Measurements from ENCODE around the gene SPATA25.

The SPATA25 gene

DNA sequence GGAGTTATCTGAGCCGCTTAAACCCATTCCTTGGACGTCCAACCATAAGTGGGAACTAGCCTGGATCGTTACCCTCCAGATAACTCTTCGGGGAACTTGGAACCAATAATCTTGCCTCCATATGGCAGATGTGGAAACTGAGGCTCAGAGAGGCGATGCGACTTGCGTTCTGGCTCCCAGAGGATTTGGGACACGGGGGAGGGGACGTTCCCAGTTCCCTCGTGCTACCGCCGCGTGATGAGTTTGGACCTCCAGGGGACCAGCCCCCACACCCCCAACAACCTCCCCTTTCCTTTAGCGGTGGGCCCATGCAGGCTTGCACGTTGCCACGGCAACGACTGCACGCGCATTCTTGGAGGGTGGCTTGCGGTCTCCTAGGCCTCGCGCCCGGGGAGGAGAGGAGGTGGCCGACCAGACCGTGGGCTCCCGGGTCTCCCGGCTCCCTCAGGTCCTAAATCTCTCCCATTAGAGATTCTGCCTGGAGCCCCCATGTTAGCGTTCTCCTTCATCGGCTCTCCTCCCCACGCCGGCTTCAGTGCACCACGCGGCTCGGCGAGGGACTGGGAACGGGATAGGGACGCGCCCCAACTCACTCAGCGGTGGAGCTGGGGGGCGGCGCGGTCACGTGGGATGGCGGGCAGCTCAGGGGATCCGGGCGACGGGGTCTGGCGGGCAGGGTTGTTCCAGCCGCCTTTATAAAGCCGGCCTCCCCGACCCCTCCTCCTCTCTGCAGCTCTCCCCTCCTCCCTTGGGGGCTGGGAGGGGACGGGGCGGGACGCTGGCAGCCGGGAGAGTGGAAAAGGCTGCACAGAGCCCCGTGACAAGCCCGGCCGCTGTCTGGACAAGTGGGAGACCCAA, 24.3 kb upstream of the SPATA25 start, which contains the start of gene PLTP:
PLTP (minus strand) TSS at position 670 of the 858 bp plus-strand sequence. CDS start 703 bp downstream, outside the sequence.
- Histone ChIP-seq H3K4me2 (ENCODE audit: low read depth, low read length, poor library complexity, severe bottlenecking) (peak within 1 kb of the TSS; percentile 41), H3K9me3 (ENCODE audit: insufficient read depth, low read length) (no peaks in the 10 kb centered on the region), H3K4me3 (ENCODE audit: insufficient read depth, low read length, poor library complexity, severe bottlenecking) (no peak within 1 kb of the TSS), H3K9ac (ENCODE audit: low read length) (no peak within 1 kb of the TSS), H3K27ac (ENCODE audit: low read depth, low read length) (no peak within 1 kb of the TSS), H3F3A (ENCODE audit: insufficient read depth) (no peaks in the 10 kb centered on the region), H2AFZ (ENCODE audit: low read depth, low read length, severe bottlenecking) (peak within 1 kb of the TSS; percentile 56), H3K9me2 (replicated peaks; ENCODE audit: insufficient read depth, low read length) (no peaks in the 10 kb centered on the region), H3K27me3 (ENCODE audit: low read length) (no peaks in the 10 kb centered on the region), H4K20me1 (ENCODE audit: low read depth, low read length) (no peaks in the 10 kb centered on the region), H3K79me2 (ENCODE audit: insufficient read depth, low read length) (no peaks in the 10 kb centered on the region), H3K36me3 (ENCODE audit: low read length) (no peaks in the 10 kb centered on the region)
- TF ChIP-seq CTCF (IDR thresholded peaks at IDR 0.05; ENCODE audit: insufficient read depth, low read length, poor library complexity, severe bottlenecking) (no peak), EZH2phosphoT487 (conservative IDR thresholded peaks at IDR 0.05; ENCODE audit: low read length) (no peak)

GRCh38 chr20:45910670-45911485, 23.5 kb upstream of the SPATA25 start:
- Histone ChIP-seq H3K79me2 (ENCODE audit: insufficient read depth, low read length) (no peaks in the 10 kb centered on the region), H2AFZ (ENCODE audit: low read depth, low read length, severe bottlenecking) (peak overlapping the region; percentile 83), H3K4me2 (ENCODE audit: low read depth, low read length, poor library complexity, severe bottlenecking) (peak overlapping the region; percentile 41), H3K9me3 (ENCODE audit: insufficient read depth, low read length) (no peaks in the 10 kb centered on the region), H3F3A (ENCODE audit: insufficient read depth) (no peaks in the 10 kb centered on the region), H3K27me3 (ENCODE audit: low read length) (no peaks in the 10 kb centered on the region), H3K9me2 (replicated peaks; ENCODE audit: insufficient read depth, low read length) (no peaks in the 10 kb centered on the region), H3K27ac (ENCODE audit: low read depth, low read length) (no peak overlapping the region), H3K36me3 (ENCODE audit: low read length) (no peaks in the 10 kb centered on the region), H4K20me1 (ENCODE audit: low read depth, low read length) (no peaks in the 10 kb centered on the region), H3K9ac (ENCODE audit: low read length) (no peak overlapping the region), H3K4me3 (ENCODE audit: insufficient read depth, low read length, poor library complexity, severe bottlenecking) (peak overlapping the region; percentile 22)
- TF ChIP-seq CTCF (IDR thresholded peaks at IDR 0.05; ENCODE audit: insufficient read depth, low read length, poor library complexity, severe bottlenecking) (no peak), EZH2phosphoT487 (conservative IDR thresholded peaks at IDR 0.05; ENCODE audit: low read length) (no peak)

DNA sequence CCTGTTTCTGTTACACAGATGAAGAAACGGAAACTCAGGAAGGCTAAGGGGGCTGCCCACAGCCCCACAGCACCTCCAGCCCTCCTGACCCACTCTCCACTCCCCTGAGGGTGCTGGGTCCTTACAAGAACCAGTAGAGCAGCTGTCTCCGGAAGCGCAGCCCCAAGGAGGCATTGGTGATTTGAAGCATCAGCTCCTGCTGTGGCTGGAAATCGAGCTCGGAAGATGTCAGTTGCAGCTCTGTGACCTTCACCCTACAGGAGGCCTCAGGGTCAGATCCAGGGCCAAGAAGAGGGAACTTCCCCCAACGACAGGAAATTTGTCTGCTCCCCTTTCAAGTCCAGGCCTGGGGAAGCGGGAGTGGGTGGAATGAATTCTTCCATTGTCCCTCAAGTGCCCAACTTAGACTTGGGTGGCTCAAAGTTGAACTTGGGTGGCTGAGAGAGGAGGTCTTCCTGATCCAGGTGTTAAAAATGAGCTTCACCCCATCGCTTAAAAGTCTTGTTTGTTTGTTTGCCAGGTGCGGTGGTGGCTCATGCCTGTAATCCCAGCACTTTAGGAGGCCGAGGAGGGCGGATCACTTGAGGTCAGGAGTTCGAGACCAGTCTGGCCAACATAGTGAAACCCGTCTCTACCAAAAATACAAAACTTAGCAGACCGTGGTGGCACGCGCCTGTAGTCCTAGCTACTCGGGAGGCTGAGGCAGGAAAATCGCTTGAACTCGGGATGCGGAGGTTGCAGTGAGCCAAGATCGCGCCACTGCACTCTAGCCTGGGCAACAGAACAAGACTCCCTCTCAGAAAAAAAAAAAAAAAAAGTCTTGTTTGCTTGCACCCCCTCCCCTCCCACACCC, 22.6 kb upstream of the SPATA25 start:
- no peak overlapping the region for H3K27ac ChIP-seq (ENCODE audit: low read depth, low read length)
- peak overlapping the region; percentile 83 for H2AFZ ChIP-seq (ENCODE audit: low read depth, low read length, severe bottlenecking)

More for the DNA sequence above, 22.6 kb upstream of the SPATA25 start:
- no peaks in the 10 kb centered on the region for H3K79me2 ChIP-seq (ENCODE audit: insufficient read depth, low read length)
- peak overlapping the region; percentile 41 for H3K4me2 ChIP-seq (ENCODE audit: low read depth, low read length, poor library complexity, severe bottlenecking)
- no peak for TF ChIP-seq CTCF (IDR thresholded peaks at IDR 0.05; ENCODE audit: insufficient read depth, low read length, poor library complexity, severe bottlenecking)
- no peak for TF ChIP-seq EZH2phosphoT487 (conservative IDR thresholded peaks at IDR 0.05; ENCODE audit: low read length)
- no peaks in the 10 kb centered on the region for H4K20me1 ChIP-seq (ENCODE audit: low read depth, low read length)
- no peaks in the 10 kb centered on the region for H3K27me3 ChIP-seq (ENCODE audit: low read length)
- H3K9ac ChIP-seq (ENCODE audit: low read length), result no peak overlapping the region
- peak overlapping the region; percentile 22 for H3K4me3 ChIP-seq (ENCODE audit: insufficient read depth, low read length, poor library complexity, severe bottlenecking)
- no peaks in the 10 kb centered on the region for H3K36me3 ChIP-seq (ENCODE audit: low read length)
- no peaks in the 10 kb centered on the region for H3K9me3 ChIP-seq (ENCODE audit: insufficient read depth, low read length)
- no peaks in the 10 kb centered on the region for H3K9me2 ChIP-seq (replicated peaks; ENCODE audit: insufficient read depth, low read length)
- H3F3A ChIP-seq (ENCODE audit: insufficient read depth), result no peaks in the 10 kb centered on the region
